Prostate gland (tissue), 2 donors: ENCODE data around the gene NPS.

ENCODE experiments used
- CTCF ChIP-seq, 4 experiments: fragments of 200-600 bp in 2 of 4; fragments of 450-650 bp in 2 of 4; sonication (generic) in 2 of 4; IDR thresholded peaks; 1 replicate in 3 of 4; 2 replicates in 1 of 4; pipeline ENCODE4 v1.5.1; 2016 to 2019; ENCODE audit warnings: antibody characterized with exemption in 4 of 4, mild to moderate bottlenecking in 2 of 4, moderate library complexity in 2 of 4
- POLR2AphosphoS5 ChIP-seq: sonication (generic); formaldehyde crosslinking; IDR thresholded peaks from one replicate; pipeline ENCODE4 v1.6.1; 2017; ENCODE audit warnings: antibody characterized with exemption

- TF ChIP-seq CTCF (IDR thresholded peaks at IDR 0.05) (no peak), POLR2AphosphoS5 (no peak)
These were observed 22.3 kb downstream of the NPS start for GRCh38 chr10:127571386-127571785.
